ENCODE data around the gene CRMP1.

DNA sequence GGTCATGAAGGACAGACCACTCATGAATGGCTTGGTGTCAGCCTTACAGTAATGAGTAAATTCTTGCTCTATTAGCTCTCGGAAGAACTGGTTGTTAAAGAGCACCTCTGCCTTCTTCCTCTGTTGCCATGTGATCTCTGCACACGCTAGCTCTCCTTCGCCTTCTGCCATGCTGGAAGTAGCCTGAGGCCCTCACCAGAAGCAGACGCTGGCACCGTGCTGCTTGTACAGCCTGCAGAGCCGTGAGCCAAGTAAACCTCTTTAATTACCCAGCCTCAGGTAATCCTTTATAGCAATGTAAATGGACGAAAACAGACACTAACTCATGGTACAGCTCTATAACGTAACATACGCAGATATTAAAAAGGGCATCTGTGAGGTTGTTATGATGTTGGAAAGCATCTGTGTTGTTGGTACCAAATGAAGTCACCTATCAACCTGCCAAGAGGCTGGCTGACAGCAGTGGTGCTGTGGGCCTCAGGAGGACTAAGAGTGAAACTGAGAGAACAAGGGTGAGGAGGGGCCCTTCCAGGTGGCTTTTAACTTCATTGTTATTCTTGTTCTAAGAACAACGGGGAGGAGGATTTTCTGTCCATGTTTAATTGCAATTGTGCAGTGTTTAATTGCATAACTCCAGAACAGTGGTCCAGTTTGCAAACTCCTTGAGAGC is 69.2 kb downstream of the CRMP1 start:
- TF ChIP-seq KLF13 (tag; IDR thresholded peaks at IDR 0.05; ENCODE audit: borderline replicate concordance, low read depth) = no peak
- TF ChIP-seq, protein P1, sequence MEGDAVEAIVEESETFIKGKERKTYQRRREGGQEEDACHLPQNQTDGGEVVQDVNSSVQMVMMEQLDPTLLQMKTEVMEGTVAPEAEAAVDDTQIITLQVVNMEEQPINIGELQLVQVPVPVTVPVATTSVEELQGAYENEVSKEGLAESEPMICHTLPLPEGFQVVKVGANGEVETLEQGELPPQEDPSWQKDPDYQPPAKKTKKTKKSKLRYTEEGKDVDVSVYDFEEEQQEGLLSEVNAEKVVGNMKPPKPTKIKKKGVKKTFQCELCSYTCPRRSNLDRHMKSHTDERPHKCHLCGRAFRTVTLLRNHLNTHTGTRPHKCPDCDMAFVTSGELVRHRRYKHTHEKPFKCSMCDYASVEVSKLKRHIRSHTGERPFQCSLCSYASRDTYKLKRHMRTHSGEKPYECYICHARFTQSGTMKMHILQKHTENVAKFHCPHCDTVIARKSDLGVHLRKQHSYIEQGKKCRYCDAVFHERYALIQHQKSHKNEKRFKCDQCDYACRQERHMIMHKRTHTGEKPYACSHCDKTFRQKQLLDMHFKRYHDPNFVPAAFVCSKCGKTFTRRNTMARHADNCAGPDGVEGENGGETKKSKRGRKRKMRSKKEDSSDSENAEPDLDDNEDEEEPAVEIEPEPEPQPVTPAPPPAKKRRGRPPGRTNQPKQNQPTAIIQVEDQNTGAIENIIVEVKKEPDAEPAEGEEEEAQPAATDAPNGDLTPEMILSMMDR (IDR thresholded peaks at IDR 0.05 in 2 of 3, conservative IDR thresholded peaks at IDR 0.05 in 1 of 3; ENCODE audit: insufficient read depth in 2 of 3, low read depth in 1 of 3, low read length in 3 of 3) = no peak
